WTC11 (cell line): ENCODE results near the gene SMIM44. TPM values are rescaled to one million over a fixed set of nuclear protein-coding genes. Genes with fewer than 3 reads are reported as not detected.

ENCODE experiments used
- ATAC-seq: fragments of 200-7000 bp; cut with Tn5 transposase; 2 replicates; pipeline ENCODE4 v1.10.0; 2021; ENCODE audit warnings: mild to moderate bottlenecking, moderate library complexity
- CTCF ChIA-PET: fragments of 300-600 bp; sonication (Branson Sonifier 250); formaldehyde crosslinking; loops from one replicate; lab custom pipeline; 2021; ENCODE audit warnings: antibody characterized with exemption; lab: Charles Lee
- POLR2A ChIA-PET: fragments of 350-600 bp; sonication (Branson Sonifier 250); formaldehyde crosslinking; loops from one replicate; lab custom pipeline; 2021; ENCODE audit warnings: antibody characterized with exemption; lab: Charles Lee
- DNase-seq: peaks from one replicate; pipeline ENCODE4 v3.0.0; 2021; ENCODE audit warnings: low spot score
- H3K27ac Mint-ChIP-seq: 2 replicates; pipeline ENCODE4 v1.8.0; 2021; ENCODE audit warnings: mixed read lengths
- H3K27me3 Mint-ChIP-seq: 2 replicates; pipeline ENCODE4 v1.8.0; 2021; ENCODE audit warnings: low read depth, mild to moderate bottlenecking, moderate library complexity, mixed read lengths
- H3K36me3 Mint-ChIP-seq: 2 replicates; pipeline ENCODE4 v1.8.0; 2021; ENCODE audit warnings: mixed read lengths
- H3K4me1 Mint-ChIP-seq: 2 replicates; pipeline ENCODE4 v1.8.0; 2022; ENCODE audit warnings: mixed read lengths
- H3K4me3 Mint-ChIP-seq: 2 replicates; pipeline ENCODE4 v1.8.0; 2021; ENCODE audit warnings: mild to moderate bottlenecking, moderate library complexity, mixed read lengths
- H3K9me3 Mint-ChIP-seq: 2 replicates; pipeline ENCODE4 v1.8.0; 2021; ENCODE audit warnings: mixed read lengths
- CREB1 ChIP-seq: sonication (generic); formaldehyde crosslinking; IDR thresholded peaks from 2 replicates; pipeline ENCODE4 v1.8.0; 2023; ENCODE audit warnings: mild to moderate bottlenecking, missing genetic modification reagents
- ELF4 ChIP-seq: sonication (generic); formaldehyde crosslinking; IDR thresholded peaks from 2 replicates; pipeline ENCODE4 v1.8.1; 2022; ENCODE audit warnings: low read depth, mild to moderate bottlenecking, moderate library complexity, missing genetic modification reagents
- GABPB1 ChIP-seq: sonication (generic); formaldehyde crosslinking; IDR thresholded peaks from 2 replicates; pipeline ENCODE4 v1.8.1; 2023; ENCODE audit warnings: mild to moderate bottlenecking, missing genetic modification reagents
- GTF2I ChIP-seq: fragments of 250-450 bp; sonication (Bioruptor Pico); conservative IDR thresholded peaks from 2 replicates; pipeline ENCODE4 v1.4.0; 2021; ENCODE audit warnings: mild to moderate bottlenecking
- HMGA2 ChIP-seq: fragments of 250-450 bp; sonication (Bioruptor Pico); IDR thresholded peaks from 2 replicates; pipeline ENCODE4 v1.4.0; 2021; ENCODE audit warnings: mild to moderate bottlenecking, moderate library complexity
- JAZF1 ChIP-seq: fragments of 250-450 bp; sonication (Bioruptor Pico); IDR thresholded peaks from 2 replicates; pipeline ENCODE4 v1.9.0; 2021; ENCODE audit warnings: moderate library complexity, mild to moderate bottlenecking, inconsistent platforms
- MXD4 ChIP-seq: fragments of 250-450 bp; sonication (Bioruptor Pico); IDR thresholded peaks from 2 replicates; pipeline ENCODE4 v1.8.0; 2021; ENCODE audit warnings: mild to moderate bottlenecking, moderate library complexity, borderline replicate concordance
- OVOL2 ChIP-seq: fragments of 250-450 bp; sonication (Bioruptor Pico); IDR thresholded peaks from 2 replicates; pipeline ENCODE4 v1.9.0; 2021; ENCODE audit warnings: mild to moderate bottlenecking, borderline replicate concordance
- PRRX2 ChIP-seq: fragments of 250-450 bp; sonication (Bioruptor Pico); IDR thresholded peaks from 2 replicates; pipeline ENCODE4 v1.8.0; 2021; ENCODE audit warnings: mild to moderate bottlenecking
- RORB ChIP-seq: fragments of 250-450 bp; sonication (Bioruptor Pico); IDR thresholded peaks from 2 replicates; pipeline ENCODE4 v1.9.0; 2021; ENCODE audit warnings: mild to moderate bottlenecking
- SOX15 ChIP-seq: fragments of 250-450 bp; sonication (Bioruptor Pico); IDR thresholded peaks from 2 replicates; pipeline ENCODE4 v1.9.0; 2021; ENCODE audit warnings: mild to moderate bottlenecking
- TP53 ChIP-seq: sonication (generic); formaldehyde crosslinking; IDR thresholded peaks from 2 replicates; pipeline ENCODE4 v1.8.1; 2023; ENCODE audit warnings: mild to moderate bottlenecking, missing genetic modification reagents
- ZBTB21 ChIP-seq: sonication (generic); formaldehyde crosslinking; IDR thresholded peaks from 2 replicates; pipeline ENCODE4 v1.8.1; 2023; ENCODE audit warnings: mild to moderate bottlenecking, missing genetic modification reagents, borderline replicate concordance
- ZNF138 ChIP-seq: sonication (generic); formaldehyde crosslinking; conservative IDR thresholded peaks from 2 replicates; pipeline ENCODE4 v1.8.1; 2022; ENCODE audit warnings: mild to moderate bottlenecking, moderate library complexity, missing genetic modification reagents
- ZNF263 ChIP-seq: sonication (generic); formaldehyde crosslinking; IDR thresholded peaks from 2 replicates; pipeline ENCODE4 v1.8.1; 2022; ENCODE audit warnings: low read depth, mild to moderate bottlenecking, moderate library complexity, missing genetic modification reagents
- ZNF423 ChIP-seq: fragments of 250-450 bp; sonication (Bioruptor Pico); IDR thresholded peaks from 2 replicates; pipeline ENCODE4 v2.1.2; 2022; ENCODE audit warnings: mild to moderate bottlenecking, moderate library complexity
- total RNA-seq: library from RNA; stranded (reverse); gene quantifications from 3 replicates; pipeline ENCODE4 v1.2.3, GENCODE V29; 2021
- TF ChIP-seq, protein P1 (sequence below): sonication (generic); formaldehyde crosslinking; IDR thresholded peaks from 2 replicates; pipeline ENCODE4 v1.8.0; 2023; ENCODE audit warnings: missing genetic modification reagents
- TF ChIP-seq, protein P2 (sequence below): sonication (generic); formaldehyde crosslinking; IDR thresholded peaks from 2 replicates; pipeline ENCODE4 v1.8.0; 2022; ENCODE audit warnings: mild to moderate bottlenecking, missing genetic modification reagents
- TF ChIP-seq, protein P3 (sequence below): sonication (generic); formaldehyde crosslinking; conservative IDR thresholded peaks from 2 replicates; pipeline ENCODE4 v1.8.1; 2022; ENCODE audit warnings: mild to moderate bottlenecking, missing genetic modification reagents
- TF ChIP-seq, protein P4 (sequence below): fragments of 250-450 bp; sonication (Bioruptor Pico); IDR thresholded peaks from 2 replicates; pipeline ENCODE4 v1.9.0; 2021; ENCODE audit warnings: mild to moderate bottlenecking
- TF ChIP-seq, protein P5 (sequence below): sonication (generic); formaldehyde crosslinking; IDR thresholded peaks from 2 replicates; pipeline ENCODE4 v1.8.1; 2023; ENCODE audit warnings: mild to moderate bottlenecking, missing genetic modification reagents, moderate library complexity
- TF ChIP-seq, protein P6 (sequence below): sonication (generic); formaldehyde crosslinking; IDR thresholded peaks from 2 replicates; pipeline ENCODE4 v1.8.1; 2022; ENCODE audit warnings: mild to moderate bottlenecking, missing genetic modification reagents, moderate library complexity, borderline replicate concordance
- TF ChIP-seq, protein P7 (sequence below): fragments of 250-450 bp; sonication (Bioruptor Pico); IDR thresholded peaks from 2 replicates; pipeline ENCODE4 v1.8.0; 2021; ENCODE audit warnings: mild to moderate bottlenecking

The SMIM44 gene
- total RNA-seq, 1 experiment from 2014 or later = not detected

DNA sequence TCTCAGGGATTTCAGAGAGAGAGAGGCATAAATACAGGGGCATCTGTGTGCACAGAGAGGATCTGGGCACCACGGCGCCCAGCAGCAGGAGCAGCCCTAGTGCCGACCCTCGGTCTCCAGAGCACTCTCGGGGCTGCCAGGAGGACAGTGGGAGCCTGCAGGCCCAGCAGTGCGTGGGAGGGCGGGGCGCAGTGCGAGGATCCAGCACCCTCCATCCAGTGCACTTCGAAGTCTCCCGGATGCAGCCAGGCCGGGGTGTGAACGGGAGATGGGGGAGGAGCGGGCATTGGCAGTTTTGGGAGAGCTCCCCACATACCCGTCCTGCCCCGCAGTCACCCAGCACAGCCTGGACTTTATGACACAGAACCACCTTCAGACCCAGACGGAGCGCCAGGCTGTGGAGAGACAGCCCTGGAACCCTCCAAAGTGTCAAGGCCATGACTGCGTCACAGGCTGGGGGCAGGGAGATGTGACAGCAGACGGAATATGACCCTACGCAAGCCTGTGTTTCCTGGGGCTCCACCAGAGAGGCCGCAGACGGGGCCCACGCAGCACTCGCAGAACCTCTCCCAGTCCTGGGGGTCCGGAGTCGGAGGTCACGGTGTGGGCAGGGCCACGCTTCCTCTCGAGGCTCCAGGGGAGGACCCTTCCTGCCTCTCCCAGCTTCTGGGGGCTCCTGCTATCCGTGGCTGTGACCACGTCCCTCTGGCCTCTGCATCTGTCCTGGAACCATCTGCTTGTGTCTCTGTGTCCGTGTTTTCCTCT, 41.0 kb upstream of the SMIM44 start:
- ATAC-seq = no peak
- Mint-ChIP-seq H3K9me3 (no peaks in the 10 kb centered on the region), H3K4me1 (peaks cover 16% of the 10 kb centered on the region), H3K36me3 (peaks cover 10% of the 10 kb centered on the region), H3K27me3 (no peaks in the 10 kb centered on the region), H3K4me3 (no peak overlapping the region), H3K27ac (peak overlapping the region; percentile 76; the same call in 1 of the 2 replicates)
- TF ChIP-seq, protein P1, sequence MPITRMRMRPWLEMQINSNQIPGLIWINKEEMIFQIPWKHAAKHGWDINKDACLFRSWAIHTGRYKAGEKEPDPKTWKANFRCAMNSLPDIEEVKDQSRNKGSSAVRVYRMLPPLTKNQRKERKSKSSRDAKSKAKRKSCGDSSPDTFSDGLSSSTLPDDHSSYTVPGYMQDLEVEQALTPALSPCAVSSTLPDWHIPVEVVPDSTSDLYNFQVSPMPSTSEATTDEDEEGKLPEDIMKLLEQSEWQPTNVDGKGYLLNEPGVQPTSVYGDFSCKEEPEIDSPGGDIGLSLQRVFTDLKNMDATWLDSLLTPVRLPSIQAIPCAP (CRISPR knock-in tag) = no peak
- no peak for TF ChIP-seq TP53 (CRISPR knock-in tag)
- no peak for TF ChIP-seq ZNF423 (CRISPR knock-in tag)
- TF ChIP-seq GTF2I = no peak
- TF ChIP-seq JAZF1 (CRISPR knock-in tag) = no peak
- TF ChIP-seq, protein P2, sequence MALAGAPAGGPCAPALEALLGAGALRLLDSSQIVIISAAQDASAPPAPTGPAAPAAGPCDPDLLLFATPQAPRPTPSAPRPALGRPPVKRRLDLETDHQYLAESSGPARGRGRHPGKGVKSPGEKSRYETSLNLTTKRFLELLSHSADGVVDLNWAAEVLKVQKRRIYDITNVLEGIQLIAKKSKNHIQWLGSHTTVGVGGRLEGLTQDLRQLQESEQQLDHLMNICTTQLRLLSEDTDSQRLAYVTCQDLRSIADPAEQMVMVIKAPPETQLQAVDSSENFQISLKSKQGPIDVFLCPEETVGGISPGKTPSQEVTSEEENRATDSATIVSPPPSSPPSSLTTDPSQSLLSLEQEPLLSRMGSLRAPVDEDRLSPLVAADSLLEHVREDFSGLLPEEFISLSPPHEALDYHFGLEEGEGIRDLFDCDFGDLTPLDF (CRISPR knock-in tag) = no peak
- TF ChIP-seq CREB1 (CRISPR knock-in tag) = no peak
- TF ChIP-seq ZNF263 (CRISPR knock-in tag) = no peak
- TF ChIP-seq, protein P3, sequence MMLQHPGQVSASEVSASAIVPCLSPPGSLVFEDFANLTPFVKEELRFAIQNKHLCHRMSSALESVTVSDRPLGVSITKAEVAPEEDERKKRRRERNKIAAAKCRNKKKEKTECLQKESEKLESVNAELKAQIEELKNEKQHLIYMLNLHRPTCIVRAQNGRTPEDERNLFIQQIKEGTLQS = no peak
- TF ChIP-seq HMGA2 (CRISPR knock-in tag) = no peak
- no peak for TF ChIP-seq ZNF138 (CRISPR knock-in tag)
- TF ChIP-seq, protein P4, sequence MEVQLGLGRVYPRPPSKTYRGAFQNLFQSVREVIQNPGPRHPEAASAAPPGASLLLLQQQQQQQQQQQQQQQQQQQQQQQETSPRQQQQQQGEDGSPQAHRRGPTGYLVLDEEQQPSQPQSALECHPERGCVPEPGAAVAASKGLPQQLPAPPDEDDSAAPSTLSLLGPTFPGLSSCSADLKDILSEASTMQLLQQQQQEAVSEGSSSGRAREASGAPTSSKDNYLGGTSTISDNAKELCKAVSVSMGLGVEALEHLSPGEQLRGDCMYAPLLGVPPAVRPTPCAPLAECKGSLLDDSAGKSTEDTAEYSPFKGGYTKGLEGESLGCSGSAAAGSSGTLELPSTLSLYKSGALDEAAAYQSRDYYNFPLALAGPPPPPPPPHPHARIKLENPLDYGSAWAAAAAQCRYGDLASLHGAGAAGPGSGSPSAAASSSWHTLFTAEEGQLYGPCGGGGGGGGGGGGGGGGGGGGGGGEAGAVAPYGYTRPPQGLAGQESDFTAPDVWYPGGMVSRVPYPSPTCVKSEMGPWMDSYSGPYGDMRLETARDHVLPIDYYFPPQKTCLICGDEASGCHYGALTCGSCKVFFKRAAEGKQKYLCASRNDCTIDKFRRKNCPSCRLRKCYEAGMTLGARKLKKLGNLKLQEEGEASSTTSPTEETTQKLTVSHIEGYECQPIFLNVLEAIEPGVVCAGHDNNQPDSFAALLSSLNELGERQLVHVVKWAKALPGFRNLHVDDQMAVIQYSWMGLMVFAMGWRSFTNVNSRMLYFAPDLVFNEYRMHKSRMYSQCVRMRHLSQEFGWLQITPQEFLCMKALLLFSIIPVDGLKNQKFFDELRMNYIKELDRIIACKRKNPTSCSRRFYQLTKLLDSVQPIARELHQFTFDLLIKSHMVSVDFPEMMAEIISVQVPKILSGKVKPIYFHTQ (CRISPR knock-in tag) = no peak
- TF ChIP-seq, protein P5, sequence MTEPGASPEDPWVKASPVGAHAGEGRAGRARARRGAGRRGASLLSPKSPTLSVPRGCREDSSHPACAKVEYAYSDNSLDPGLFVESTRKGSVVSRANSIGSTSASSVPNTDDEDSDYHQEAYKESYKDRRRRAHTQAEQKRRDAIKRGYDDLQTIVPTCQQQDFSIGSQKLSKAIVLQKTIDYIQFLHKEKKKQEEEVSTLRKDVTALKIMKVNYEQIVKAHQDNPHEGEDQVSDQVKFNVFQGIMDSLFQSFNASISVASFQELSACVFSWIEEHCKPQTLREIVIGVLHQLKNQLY (CRISPR knock-in tag) = no peak
- no peak for TF ChIP-seq GABPB1 (CRISPR knock-in tag)
- no peak for TF ChIP-seq ZBTB21
- TF ChIP-seq, protein P6, sequence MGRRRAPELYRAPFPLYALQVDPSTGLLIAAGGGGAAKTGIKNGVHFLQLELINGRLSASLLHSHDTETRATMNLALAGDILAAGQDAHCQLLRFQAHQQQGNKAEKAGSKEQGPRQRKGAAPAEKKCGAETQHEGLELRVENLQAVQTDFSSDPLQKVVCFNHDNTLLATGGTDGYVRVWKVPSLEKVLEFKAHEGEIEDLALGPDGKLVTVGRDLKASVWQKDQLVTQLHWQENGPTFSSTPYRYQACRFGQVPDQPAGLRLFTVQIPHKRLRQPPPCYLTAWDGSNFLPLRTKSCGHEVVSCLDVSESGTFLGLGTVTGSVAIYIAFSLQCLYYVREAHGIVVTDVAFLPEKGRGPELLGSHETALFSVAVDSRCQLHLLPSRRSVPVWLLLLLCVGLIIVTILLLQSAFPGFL (CRISPR knock-in tag) = no peak
- POLR2A ChIA-PET = no interaction called here
- CTCF ChIA-PET = interaction anchor here (1.1 kb wide), 1 partner anchor 21 kb away, joined by 3 read pairs; no protein-coding TSS in a partner anchor
- no peak for DNase-seq

DNA sequence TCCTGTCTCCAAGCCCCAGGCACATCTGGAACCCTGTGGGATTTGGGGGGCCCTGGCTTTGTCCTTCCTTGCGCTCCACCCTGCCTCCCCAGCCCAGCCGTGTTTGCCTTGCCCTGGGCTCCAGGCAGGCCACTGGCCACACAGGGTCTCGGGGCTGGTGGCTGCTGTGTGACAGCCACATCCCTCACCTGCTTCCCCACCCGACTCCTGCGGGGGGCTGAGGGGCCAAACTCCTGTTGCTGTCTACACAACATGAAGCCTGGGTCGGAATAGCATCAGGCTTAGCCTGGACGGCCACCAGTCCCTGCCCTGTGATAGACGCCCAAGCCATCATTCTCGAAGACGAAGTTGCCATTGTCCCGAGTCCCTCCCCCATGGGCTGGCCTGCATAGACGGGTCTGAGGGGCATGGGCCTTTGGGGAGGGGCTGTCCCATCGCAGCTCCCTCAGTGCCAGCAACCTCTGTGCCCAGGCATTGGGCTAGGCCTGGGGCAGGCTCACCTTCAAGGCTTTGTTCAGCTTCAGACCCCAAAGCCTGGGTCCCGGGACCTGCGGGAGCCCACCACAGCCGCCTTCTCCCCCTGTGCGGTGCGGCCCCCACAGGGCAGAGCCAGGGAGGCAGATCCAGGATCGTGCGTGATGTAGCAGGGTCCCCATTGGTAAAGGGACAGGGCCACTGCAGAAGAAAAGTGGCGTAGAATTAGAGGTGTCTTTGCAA, 40.3 kb upstream of the SMIM44 start:
- no peaks in the 10 kb centered on the region for H3K9me3 Mint-ChIP-seq
- H3K4me3 Mint-ChIP-seq = no peak overlapping the region
- CTCF ChIA-PET = interaction anchor here (1.1 kb wide), 1 partner anchor 22 kb away, joined by 3 read pairs; no protein-coding TSS in a partner anchor
- peaks cover 10% of the 10 kb centered on the region for H3K36me3 Mint-ChIP-seq
- ATAC-seq = no peak
- POLR2A ChIA-PET = no interaction called here
- peak overlapping the region; percentile 76 for H3K27ac Mint-ChIP-seq
- no peak for DNase-seq
- H3K4me1 Mint-ChIP-seq = peaks cover 23% of the 10 kb centered on the region
- H3K27me3 Mint-ChIP-seq = no peaks in the 10 kb centered on the region
- TF ChIP-seq RORB (CRISPR knock-in tag) (no peak), OVOL2 (CRISPR knock-in tag) (no peak), MXD4 (CRISPR knock-in tag) (no peak), SOX15 (CRISPR knock-in tag) (no peak), PRRX2 (CRISPR knock-in tag) (no peak), ELF4 (no peak)
- TF ChIP-seq, protein P7, sequence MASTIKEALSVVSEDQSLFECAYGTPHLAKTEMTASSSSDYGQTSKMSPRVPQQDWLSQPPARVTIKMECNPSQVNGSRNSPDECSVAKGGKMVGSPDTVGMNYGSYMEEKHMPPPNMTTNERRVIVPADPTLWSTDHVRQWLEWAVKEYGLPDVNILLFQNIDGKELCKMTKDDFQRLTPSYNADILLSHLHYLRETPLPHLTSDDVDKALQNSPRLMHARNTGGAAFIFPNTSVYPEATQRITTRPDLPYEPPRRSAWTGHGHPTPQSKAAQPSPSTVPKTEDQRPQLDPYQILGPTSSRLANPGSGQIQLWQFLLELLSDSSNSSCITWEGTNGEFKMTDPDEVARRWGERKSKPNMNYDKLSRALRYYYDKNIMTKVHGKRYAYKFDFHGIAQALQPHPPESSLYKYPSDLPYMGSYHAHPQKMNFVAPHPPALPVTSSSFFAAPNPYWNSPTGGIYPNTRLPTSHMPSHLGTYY = no peak
- TF ChIP-seq, protein P6 (CRISPR knock-in tag) = no peak
